22Rv1 (cell line): Measurements from ENCODE around the gene JADE1.

Experiments used
- H3K27ac ChIP-seq: fragments of 450-650 bp; 2 replicates; pipeline ENCODE4 v1.5.1; 2017
- ZFX ChIP-seq: fragments of 450-650 bp; IDR thresholded peaks from 2 replicates; pipeline ENCODE4 v1.6.1; 2017; ENCODE audit warnings: antibody characterized with exemption, borderline replicate concordance
- TF ChIP-seq, protein P1 (sequence below): fragments of 450-650 bp; IDR thresholded peaks from 2 replicates; pipeline ENCODE4 v1.5.1; 2017; ENCODE audit warnings: mild to moderate bottlenecking

The JADE1 gene

DNA sequence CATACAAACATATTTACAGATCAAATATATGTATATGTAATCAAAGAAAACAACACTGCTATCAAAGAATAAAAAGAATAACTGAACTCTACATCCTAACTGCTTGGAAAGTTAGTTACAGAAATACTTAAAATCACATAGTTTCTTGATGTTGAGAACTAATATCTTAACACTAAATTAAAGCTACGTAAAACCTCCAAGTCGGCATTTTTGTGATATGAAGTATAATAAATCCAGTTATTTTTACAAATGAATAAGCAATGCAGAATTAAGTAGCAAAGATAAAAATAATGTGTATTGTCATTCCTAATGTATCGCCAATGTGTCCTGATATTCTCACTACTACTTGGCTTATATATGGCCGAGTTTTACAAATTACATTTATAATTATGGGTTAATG is 68.4 kb downstream of the JADE1 start:
- TF ChIP-seq ZFX: no peak
- TF ChIP-seq, protein P1, sequence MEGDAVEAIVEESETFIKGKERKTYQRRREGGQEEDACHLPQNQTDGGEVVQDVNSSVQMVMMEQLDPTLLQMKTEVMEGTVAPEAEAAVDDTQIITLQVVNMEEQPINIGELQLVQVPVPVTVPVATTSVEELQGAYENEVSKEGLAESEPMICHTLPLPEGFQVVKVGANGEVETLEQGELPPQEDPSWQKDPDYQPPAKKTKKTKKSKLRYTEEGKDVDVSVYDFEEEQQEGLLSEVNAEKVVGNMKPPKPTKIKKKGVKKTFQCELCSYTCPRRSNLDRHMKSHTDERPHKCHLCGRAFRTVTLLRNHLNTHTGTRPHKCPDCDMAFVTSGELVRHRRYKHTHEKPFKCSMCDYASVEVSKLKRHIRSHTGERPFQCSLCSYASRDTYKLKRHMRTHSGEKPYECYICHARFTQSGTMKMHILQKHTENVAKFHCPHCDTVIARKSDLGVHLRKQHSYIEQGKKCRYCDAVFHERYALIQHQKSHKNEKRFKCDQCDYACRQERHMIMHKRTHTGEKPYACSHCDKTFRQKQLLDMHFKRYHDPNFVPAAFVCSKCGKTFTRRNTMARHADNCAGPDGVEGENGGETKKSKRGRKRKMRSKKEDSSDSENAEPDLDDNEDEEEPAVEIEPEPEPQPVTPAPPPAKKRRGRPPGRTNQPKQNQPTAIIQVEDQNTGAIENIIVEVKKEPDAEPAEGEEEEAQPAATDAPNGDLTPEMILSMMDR: no peak
- H3K27ac ChIP-seq: no peak overlapping the region

DNA sequence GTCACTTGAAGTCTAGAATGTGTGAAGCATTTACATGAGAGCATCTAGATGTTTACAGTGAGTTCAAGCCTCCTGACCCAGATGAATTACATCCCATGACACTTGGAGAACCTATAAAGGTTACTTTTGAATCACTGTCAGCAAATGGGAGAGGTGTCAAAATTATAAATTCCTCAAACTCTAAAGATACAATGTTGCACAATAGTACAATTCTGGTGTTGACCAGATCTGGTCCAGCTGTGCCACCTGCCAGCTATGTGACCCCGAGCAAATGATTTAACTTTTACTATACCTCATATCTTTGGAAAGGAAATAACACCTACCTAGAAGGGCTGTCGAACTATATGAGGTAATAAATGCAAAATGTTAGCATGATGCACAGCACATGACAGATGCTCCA is 69.8 kb downstream of the JADE1 start:
- H3K27ac ChIP-seq: no peak overlapping the region

DNA sequence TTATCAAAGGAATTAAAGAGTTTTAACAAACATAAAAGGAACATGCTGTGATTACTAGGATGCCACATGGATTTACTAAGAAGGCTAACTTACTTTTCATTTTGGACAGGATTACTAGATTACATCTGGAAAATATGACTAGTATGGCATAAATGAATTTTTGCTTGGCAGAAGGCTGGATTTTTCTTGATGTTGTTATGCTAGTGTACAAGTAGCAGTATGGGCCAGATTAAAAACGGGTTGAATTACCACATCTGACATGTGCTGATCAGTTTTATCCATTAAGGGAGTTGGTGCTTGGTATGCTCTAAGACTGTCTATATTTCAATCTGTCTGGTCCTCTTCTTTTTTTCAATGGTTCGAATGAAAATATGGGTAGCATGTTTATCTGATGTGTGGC is 70.5 kb downstream of the JADE1 start:
- TF ChIP-seq ZFX: no peak
- TF ChIP-seq, protein P1: no peak
- no peak overlapping the region for H3K27ac ChIP-seq

More for the DNA sequence above, 69.8 kb downstream of the JADE1 start:
- no peak for TF ChIP-seq ZFX
- TF ChIP-seq, protein P1: no peak

DNA sequence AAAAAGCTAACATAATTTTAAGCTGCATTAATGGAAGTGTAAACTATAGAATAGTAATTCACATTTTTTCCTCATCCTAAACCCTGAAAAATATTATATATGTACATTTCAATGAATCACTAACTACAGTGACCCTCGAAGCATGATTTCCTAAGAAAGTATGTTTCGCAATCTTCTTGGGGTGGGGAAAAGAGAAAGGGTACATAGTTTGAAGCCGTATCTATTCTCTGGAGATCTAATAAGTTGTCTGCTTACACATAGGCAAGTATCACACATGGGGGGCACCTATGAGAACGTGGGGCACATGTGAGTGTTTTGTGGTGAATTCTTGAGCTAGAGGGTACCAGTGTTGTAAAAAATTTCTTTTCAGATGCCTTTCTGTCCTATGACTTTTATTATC is 71.2 kb downstream of the JADE1 start:
- H3K27ac ChIP-seq: no peak overlapping the region
- TF ChIP-seq ZFX: no peak
- TF ChIP-seq, protein P1: no peak

DNA sequence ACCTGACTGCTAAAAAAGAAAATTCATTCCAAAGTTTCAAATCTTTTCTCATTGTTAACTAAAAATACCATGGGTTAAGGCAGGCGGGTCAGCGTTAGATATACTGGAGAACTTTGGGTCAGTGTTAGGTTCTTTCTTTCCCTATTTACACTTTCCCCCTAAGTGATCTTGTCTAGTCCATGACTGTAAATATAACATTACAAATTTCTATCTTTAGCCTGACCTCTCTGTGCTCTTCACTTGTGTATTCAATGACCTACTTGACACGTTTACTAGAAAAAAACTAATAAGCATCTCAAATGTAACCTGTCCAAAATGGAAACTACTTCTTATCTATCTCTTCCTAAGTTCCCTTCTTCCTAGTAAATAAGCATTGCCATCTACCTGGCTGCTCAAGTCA is 95.3 kb downstream of the JADE1 start:
- TF ChIP-seq, protein P1: no peak
- no peak for TF ChIP-seq ZFX
- H3K27ac ChIP-seq: no peak overlapping the region

DNA sequence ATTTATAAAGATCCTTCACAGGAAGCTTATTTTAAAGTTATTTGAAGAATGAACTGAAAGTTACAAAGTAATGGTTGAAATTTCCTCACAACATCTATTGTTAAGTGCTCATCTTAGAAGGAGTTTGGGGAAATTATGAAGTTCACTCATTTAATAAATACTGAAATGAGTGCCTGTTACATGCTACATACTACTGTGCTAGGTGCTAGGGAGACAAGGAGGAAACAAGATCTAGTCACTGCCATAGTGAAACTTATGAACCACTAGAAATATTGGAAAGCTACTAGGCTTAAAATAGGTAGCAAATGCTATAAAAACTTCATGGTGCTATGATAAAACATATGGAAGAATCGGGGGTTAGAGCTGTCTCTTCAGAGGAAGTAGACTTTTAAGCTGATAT is 97.1 kb downstream of the JADE1 start:
- TF ChIP-seq, protein P1: no peak
- no peak for TF ChIP-seq ZFX
- H3K27ac ChIP-seq: no peak overlapping the region

DNA sequence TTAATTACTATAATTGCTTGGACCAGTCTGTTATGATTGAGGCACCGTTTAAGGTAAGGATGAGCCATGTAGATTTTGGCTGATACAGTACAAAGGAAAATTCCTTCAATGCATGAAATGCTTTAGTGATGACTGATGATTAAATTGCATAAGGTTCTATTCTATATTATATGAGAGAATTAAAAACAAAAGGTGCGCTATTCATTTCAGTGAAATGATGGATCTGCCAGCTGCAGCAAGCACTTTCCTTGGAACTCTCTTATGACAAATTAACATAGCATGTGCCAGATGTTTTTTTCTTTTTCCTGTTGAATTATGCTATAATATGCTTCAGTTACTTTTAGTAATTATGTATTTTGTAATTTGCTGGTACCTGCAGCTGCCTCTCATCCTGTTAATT is 98.5 kb downstream of the JADE1 start:
- no peak overlapping the region for H3K27ac ChIP-seq
- TF ChIP-seq, protein P1: no peak
- TF ChIP-seq ZFX: no peak
